HG03432 (cell line): ENCODE data around the gene MTCL1.
A peak's percentile ranks its signal among the peaks of the same experiment; 100 is the strongest.
"Not testable (repeated sequence)": the region's sequence is repeated elsewhere in the genome, so short reads cannot be mapped to it uniquely, and the experiment has no call there.

ENCODE experiments used
- ATAC-seq: cut with Tn5 transposase; IDR thresholded peaks from one replicate; pipeline ENCODE4 v1.9.1; 2021; ENCODE audit warnings: mild to moderate bottlenecking, moderate library complexity; ENCODE audit not compliant: unreplicated experiment

MTCL1 gene

GRCh38 chr18:8741117-8741516, 35.8 kb downstream of the MTCL1 start:
- ATAC-seq = no peak

DNA sequence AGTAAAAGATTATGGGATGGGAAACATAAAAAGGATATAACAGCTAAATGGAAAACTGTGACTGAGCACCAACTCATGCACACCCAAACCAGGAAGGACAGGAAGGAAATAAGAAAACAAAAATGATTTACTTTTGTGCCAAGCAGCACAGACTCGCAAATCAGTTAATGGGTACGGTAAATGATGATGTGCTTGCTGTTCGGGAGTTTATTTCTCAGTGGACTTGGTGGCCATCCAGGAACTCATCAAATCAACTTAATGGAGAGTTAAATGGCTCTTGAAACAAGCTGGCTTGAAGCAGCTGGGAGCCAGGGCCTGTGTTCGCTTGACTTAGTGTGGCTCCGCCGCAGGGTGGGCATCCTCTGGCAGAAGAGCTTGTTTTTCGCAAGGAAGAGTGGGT, 36.2 kb downstream of the MTCL1 start:
- no peak for ATAC-seq

DNA sequence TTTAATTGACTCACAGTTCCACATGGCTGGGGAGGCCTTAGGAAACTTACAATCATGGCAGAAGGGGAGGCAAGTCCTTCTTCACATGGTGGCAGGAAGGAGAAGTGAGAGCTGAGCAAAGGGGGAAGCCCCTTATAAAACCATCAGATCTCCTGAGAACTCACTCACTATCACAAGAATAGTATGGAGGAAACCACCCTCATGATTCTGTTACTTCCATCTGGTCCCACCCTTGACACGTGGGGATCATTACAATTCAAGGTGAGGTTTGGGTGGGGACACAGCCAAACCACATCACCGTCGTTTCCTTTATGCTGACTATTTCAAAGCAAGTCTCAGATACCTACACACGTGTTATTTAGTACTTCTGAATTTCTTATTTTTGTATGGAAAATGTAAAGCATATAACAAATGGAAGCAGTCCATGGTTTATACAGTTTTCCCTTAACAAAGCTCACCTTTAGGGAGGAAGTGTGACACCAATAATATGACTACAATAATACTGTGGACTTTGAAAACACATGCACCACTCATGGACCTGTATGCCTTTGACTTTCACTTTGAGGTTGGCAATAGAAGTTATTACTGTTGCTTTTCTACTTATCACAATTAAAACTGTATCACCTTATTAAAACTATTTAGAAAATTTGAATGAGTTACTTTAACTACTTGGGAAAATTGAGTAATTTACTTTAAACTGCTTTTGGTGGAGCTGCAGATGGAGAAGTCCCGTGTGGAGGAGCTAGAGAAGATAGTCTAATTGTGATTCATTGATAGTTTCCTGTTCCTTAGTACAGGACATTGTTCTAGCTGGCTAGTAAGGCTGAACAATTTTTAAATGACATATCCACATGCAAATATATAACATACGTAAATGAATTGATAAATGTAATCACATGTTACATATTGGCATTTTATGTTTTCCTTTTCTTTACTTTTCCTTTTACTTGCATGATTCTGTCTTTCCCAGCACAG, 37.3 kb downstream of the MTCL1 start:
- ATAC-seq = no peak

DNA sequence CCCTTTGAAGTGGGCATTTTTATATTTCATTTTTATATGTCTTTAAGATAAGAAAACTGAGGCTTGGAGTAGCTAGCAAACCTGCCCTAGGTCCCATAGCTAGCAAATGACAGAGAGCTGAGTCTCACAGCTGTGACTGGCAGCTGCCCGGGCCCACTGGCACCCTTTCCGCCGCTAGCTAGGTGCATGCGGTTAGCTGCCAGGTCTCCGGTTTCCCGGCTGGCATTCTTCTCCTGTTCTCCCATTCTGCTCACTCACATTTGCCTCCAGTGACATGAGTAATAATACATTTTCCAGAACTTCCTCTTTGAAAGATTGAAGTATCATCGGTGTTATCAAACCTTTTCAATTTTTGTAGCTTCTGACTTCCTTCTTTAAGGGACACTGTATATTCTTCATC, 38.7 kb downstream of the MTCL1 start:
- ATAC-seq = no peak

DNA sequence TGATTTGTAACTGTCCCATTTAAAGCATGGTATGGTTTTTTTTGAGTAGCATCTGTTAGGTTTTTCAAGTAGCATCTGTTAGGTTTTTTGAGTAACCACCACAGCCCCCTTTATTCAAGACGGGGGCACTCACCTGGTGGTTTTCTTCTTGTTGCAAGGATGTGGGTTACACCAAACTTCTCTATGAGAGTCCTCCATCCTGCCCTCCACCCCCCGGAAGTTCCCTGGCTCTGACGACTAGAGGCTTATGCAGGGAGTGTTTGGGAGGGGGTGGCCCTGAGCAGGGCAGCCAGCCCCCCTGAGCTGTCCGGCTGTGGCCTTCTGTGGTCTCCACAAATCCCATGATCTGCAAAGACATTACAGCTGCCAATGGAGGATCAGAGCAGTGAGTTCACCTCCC, 39.3 kb downstream of the MTCL1 start:
- no peak for ATAC-seq

GRCh38 chr18:8745355-8746014, 40.1 kb downstream of the MTCL1 start:
- ATAC-seq = no peak

GRCh38 chr18:8747440-8747937, 42.1 kb downstream of the MTCL1 start:
- no peak for ATAC-seq

DNA sequence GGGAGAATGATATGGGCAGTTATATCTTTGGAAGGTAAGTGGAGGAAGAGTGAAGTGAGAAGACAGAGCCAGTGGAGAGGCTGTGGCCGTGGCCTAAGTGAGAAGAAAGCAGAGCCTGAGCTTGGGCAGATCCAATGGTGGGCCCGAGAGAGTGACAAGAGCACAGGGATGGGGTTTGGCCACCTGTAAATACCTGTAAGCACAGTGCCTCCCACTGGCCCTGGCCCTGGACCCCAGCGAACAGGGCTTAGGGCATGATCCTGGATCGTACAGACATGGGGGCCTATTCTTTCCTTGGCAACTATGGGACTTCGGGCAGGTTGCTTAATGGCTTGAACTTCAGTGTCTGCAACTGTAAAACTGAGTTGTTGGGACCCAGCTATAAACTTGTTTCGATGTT, 44.1 kb downstream of the MTCL1 start:
- no peak for ATAC-seq

DNA sequence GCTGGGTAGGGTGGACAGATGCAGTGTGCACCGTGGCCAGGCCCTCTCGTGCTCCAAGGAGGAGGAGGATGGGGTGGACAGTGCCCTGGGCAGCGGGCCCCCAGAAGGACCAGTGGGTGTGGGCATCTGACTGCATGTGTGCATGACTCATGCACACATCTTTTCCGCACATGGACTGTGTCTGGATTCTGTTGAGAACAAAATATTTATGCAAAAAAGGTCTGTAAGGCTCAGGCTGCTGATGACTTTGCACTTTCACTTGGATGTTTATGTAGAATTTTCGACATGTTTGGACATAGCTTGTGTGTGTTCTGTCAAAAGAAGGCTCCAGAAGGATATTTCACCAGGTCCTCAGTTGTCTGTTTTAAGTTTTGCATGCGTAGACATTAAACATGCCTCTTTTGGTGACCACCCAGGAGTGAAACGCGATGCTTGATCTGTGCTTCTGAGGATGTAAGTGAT, 45.6 kb downstream of the MTCL1 start:
- no peak for ATAC-seq

GRCh38 chr18:8751692-8752091, 46.3 kb downstream of the MTCL1 start:
- ATAC-seq = no peak

DNA sequence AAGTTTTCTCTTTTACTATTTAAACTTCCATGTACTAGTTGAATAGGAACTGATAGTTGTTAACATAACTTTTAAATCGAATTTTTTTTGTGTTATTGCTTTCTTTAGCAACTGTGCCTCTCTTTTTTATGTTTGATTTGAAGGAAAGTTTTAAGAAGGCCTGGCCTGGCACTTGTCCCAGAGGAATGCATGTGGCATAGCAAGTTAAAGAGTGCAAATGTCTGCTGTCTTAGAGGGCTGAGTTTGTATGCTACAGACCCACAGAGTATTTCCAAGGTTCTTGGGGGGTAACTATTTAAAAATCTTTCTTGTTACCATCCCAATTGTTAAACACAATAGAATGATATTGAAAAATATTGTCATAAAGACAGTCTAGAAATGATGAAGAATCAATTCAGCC, 47.0 kb downstream of the MTCL1 start:
- ATAC-seq = no peak

GRCh38 chr18:8754995-8755960, 49.9 kb downstream of the MTCL1 start:
- ATAC-seq = peak; percentile 70

DNA sequence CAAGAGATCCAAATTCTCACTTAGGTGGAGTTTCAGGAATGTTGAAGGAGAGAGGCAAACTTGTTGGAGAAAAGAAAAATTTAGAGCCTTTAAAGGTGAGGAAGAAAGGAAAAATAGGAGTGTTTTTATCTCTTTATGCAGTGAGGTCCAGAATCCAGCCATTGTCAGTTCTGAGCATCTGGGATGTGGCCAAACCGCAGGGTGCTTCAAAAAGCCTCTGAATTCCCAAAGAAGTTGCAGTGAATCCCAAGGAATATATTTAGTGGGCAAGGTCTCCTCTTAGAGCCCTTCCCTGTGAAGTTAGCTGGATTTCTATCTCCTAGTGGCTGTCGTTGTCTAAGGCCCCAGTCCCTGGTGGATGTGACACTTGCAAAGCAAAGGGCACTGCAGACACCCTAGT, 51.2 kb downstream of the MTCL1 start:
- ATAC-seq = no peak

DNA sequence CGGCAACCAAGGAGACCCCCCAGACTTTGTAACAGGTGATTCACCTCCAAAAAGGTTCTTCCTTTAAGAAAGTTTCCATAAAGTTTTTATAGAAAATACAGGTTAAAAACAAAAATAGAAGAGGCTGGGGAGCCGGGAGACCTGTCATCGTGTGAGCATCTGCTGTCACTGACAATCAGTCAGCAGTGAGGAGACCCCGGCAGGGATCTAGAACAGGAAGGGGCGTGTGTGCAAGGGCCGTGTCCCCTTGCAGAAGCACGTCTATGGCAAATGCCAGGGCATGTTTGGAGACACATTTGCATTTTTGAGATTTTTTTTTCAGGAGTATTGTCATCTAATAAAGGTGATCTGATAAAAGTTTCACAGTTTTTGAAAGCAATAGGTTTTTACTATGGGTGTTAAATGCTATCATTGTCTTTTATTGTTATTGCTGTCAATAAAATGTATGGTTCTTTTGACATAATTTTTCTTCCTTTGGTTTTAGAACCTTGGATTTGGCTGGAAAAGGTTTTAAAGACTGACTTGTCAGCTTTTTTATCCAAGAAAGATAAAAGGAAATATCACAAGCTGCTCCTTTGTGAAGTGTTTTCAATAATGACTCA, 52.1 kb downstream of the MTCL1 start:
- no peak for ATAC-seq

- no peak for ATAC-seq
These were observed 53.1 kb downstream of the MTCL1 start for GRCh38 chr18:8758466-8758865.

DNA sequence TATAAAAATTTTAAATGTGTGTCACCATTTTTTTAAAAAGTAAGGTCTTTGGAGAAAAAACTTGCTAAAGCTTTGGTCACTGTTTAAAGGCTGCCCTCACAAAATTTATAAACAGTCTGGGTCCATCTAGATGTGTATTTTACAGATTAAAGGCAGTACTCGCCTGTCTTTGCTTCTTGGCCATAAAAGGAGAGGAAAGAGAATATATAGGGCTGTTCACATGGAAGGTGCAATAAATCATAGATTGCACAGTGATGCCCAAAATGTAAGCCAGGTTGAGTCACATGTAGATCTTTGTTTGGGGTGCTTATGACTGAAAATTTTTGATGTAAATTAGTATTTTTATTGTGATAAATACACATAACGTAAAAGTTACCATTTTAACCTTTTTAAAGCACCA, 55.6 kb downstream of the MTCL1 start:
- ATAC-seq = no peak

DNA sequence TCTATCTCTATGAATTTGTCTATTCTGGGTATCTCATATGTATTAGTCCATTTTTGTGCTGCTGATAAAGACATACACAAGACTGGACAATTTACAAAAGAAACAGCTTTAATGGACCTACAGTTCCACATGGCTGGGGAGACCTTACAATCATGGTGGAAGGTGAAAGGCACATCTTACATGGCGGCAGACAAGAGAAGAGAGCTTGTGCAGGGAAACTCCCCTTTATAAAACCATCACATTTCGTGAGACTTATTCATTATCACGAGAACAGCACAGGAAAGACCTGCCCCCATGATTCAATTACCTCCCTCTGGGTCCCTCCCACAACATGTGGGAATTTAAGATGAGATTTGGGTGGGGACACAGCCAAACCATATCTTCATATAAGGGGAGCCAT, 56.2 kb downstream of the MTCL1 start:
- ATAC-seq = not testable (repeated sequence)

GRCh38 chr18:8762968-8763367, 57.6 kb downstream of the MTCL1 start:
- ATAC-seq = no peak

GRCh38 chr18:8763611-8764010, 58.3 kb downstream of the MTCL1 start:
- no peak for ATAC-seq

DNA sequence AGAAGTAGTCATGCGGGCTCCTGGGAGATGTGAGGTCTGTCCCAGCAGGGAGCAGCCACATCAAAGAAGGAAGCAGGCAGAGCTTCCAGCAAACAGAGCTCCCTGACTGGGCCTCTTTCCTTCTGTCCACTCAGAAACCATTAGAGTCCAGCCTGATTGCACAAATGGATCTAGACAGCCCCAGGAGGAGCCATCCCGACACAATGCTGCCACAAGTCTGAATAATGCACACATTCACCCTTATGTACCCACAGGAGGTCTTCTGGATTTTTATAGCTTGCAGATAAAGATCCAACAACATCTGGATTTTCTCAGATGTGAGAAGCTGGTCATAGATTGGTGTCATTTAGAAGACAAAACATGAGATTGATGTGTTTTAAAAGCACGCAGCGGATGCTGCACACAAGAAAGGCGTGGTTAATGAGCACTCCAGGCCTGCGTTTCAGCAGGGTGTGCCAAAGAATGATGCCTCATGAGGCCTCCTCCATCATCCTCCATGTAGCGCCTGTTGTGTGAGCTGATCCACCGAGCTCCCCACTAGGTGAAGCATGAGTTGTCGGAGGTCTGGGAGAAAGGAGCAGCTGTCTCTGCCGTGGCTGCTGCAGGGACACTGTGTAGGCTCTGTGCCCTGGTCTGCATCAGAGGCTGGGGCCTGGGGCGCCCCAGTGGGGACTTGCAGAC, 60.6 kb downstream of the MTCL1 start:
- no peak for ATAC-seq
